ENCODE data around the gene MSH3. TPM values are rescaled to one million over a fixed set of nuclear protein-coding genes. Genes with fewer than 3 reads are reported as not detected.
A peak's percentile ranks its signal among the peaks of the same experiment; 100 is the strongest.

Gene MSH3
- total and polyA plus RNA-seq, 8 donors, result 2.1 to 11.5 (median 8.8) TPM

GRCh38 chr5:80706835-80707447 lies 52.5 kb downstream of the MSH3 start:
- intact Hi-C loops (cut with DNase I), result no loop called here
- DNase-seq (no peak), FAIRE-seq (no peak), ATAC-seq (no peak)
- no peak for TF ChIP-seq CTCF (IDR thresholded peaks at IDR 0.05)
- Histone ChIP-seq H3K4me3 (no peak overlapping the region), H3K36me3 (no peaks in the 10 kb centered on the region), H3K4me1 (no peaks in the 10 kb centered on the region), H3K27ac (no peak overlapping the region), H3K27me3 (no peaks in the 10 kb centered on the region), H3K9me3 (no peaks in the 10 kb centered on the region)
- WGBS, 2 donors, result 66 to 87% methylated on average over 2 of the region's 2 CpGs

GRCh38 chr5:80707645-80708044 lies 53.2 kb downstream of the MSH3 start:
- Histone ChIP-seq H3K9me3 (no peaks in the 10 kb centered on the region), H3K4me1 (no peaks in the 10 kb centered on the region), H3K27me3 (no peaks in the 10 kb centered on the region), H3K36me3 (no peaks in the 10 kb centered on the region), H3K27ac (no peak overlapping the region), H3K4me3 (no peak overlapping the region)
- FAIRE-seq (no peak), DNase-seq (no peak), ATAC-seq (no peak)
- 67 to 81% methylated on average over 1 of the region's 1 CpG for WGBS, 2 donors
- no peak for TF ChIP-seq CTCF (IDR thresholded peaks at IDR 0.05)
- intact Hi-C loops (cut with DNase I), result no loop called here

GRCh38 chr5:80711216-80711615 lies 56.8 kb downstream of the MSH3 start:
- H3K9me3 ChIP-seq, result no peaks in the 10 kb centered on the region
- H3K36me3 ChIP-seq, result no peaks in the 10 kb centered on the region
- intact Hi-C loops (cut with DNase I), result no loop called here
- no peak overlapping the region for H3K4me3 ChIP-seq
- TF ChIP-seq CTCF (IDR thresholded peaks at IDR 0.05), result no peak
- H3K27ac ChIP-seq, result no peak overlapping the region
- no peak for FAIRE-seq
- WGBS, 2 donors, result 92 to 95% methylated on average over 5 of the region's 5 CpGs
- H3K27me3 ChIP-seq, result no peaks in the 10 kb centered on the region
- no peak for DNase-seq
- H3K4me1 ChIP-seq, result peaks cover 0 to 8% (median 0%) of the 10 kb centered on the region in 3 donors
- ATAC-seq, result no peak

- no peak overlapping the region for H3K27ac ChIP-seq
- intact Hi-C loops (cut with DNase I), result no loop called here
- H3K4me1 ChIP-seq, result peaks cover 0 to 8% (median 0%) of the 10 kb centered on the region in 3 donors
- H3K27me3 ChIP-seq, result no peaks in the 10 kb centered on the region
- no peak overlapping the region for H3K4me3 ChIP-seq
- WGBS, 2 donors, result 90 to 95% methylated on average over 3 of the region's 3 CpGs
- no peak for DNase-seq
- no peak for FAIRE-seq
- peak in 2 of 4 donors; percentile 55 to 60 for ATAC-seq
- no peaks in the 10 kb centered on the region for H3K36me3 ChIP-seq
- TF ChIP-seq CTCF (IDR thresholded peaks at IDR 0.05), result no peak
- H3K9me3 ChIP-seq, result no peaks in the 10 kb centered on the region
Observed at GRCh38 chr5:80711938-80712337, 57.5 kb downstream of the MSH3 start.

GRCh38 chr5:80712919-80713318 lies 58.5 kb downstream of the MSH3 start:
- intact Hi-C loops (cut with DNase I), result no loop called here
- Histone ChIP-seq H3K9me3 (no peaks in the 10 kb centered on the region), H3K4me3 (no peak overlapping the region), H3K27ac (no peak overlapping the region), H3K4me1 (peaks cover 0 to 8% (median 0%) of the 10 kb centered on the region in 3 donors), H3K27me3 (no peaks in the 10 kb centered on the region), H3K36me3 (no peaks in the 10 kb centered on the region)
- WGBS, 2 donors, result 32 to 43% methylated on average over 2 of the region's 2 CpGs
- TF ChIP-seq CTCF (IDR thresholded peaks at IDR 0.05), result peak in 1 of 4 donors; percentile 3
- FAIRE-seq (no peak), DNase-seq (no peak), ATAC-seq (peak in 1 of 4 donors; percentile 18)
